Stimulated activated naive CD4-positive, alpha-beta T cell (primary cell): ENCODE results near the gene PTPRN2.
"Not testable (repeated sequence)": the region's sequence is repeated elsewhere in the genome, so short reads cannot be mapped to it uniquely, and the experiment has no call there.

Experiments used
- DNase-seq, 6 experiments: peaks; one replicate each; lab custom pipeline; 2025; lab: John Stamatoyannopoulos, UW

The PTPRN2 gene

DNA sequence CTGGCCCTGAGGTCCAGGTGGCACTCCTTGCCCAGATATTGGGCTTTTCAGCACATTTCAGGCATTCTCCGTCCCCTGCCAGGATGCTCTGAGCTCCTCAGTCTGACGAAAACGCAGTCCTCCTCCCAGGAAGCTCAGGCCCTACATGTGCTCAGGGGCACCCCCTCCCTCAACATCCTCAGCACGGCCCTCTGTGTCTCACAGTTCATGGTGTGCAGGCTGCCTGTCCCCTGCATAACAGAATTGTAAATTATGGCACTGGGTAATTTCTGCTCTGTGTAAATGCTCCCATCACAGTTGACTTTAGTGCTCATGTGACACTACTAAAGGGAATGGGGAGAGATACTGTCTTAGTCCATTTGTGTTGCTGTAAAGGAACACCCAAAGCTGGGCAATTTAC is 687.1 kb downstream of the PTPRN2 start:
- DNase-seq, result no peak

DNA sequence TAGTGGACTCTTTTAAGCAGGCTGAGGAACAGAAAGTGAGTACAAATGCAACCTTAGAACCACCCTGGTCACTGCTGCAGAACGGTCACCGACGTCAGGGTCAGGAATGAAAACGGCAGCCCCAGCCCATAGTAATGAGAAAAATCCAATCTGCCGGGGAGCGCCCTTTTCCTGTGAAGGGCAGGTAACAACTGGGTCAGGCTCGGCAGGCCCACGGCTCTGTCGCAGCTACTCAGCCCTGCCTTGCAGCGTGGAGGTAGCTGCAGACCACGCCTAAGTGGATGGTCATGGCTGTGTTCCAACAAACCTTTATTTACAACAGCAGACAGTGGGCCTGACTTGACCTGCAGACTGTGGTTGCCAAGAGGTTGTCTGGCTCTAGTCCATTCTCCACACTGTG is 687.6 kb downstream of the PTPRN2 start:
- no peak for DNase-seq

DNA sequence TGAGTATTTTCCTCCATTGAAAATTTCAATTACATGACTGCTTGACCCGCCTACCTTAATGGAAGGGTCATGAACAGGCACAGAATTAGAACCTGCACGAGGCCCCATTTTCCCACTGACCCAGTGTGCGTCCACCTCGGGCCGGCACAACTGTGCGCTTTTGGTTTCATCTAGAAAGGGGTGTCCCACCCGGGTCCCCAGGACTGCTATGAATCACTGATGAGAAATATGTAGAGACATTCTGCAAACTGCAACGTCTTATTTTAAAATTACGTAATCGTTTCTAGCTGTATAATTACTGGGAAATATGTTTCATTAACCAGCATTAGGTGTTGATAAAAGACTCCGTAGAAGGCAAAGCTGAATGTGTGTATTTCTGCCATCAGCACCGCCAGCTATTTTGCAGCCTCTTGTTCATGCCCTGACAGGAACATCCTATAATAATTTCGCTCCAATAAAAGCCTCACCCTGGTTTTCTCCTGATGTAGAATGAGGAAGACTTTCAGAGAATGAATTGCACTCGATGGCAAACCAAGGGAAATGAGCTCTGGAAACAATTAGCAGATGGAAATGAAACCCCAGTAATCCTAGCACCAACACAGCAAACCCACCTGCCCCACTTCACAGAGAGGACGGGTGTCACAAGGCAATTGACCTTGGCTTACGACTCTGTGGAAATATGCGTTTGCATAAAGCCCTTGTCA is 688.7 kb downstream of the PTPRN2 start:
- DNase-seq, result no peak

- no peak for DNase-seq
These were observed 689.4 kb downstream of the PTPRN2 start for GRCh38 chr7:157898261-157898660.

GRCh38 chr7:157897681-157898080 is 689.9 kb downstream of the PTPRN2 start:
- DNase-seq, result no peak

- DNase-seq, result no peak
These were observed 690.7 kb downstream of the PTPRN2 start for GRCh38 chr7:157896774-157897555.

- DNase-seq, result not testable (repeated sequence)
These were observed 691.3 kb downstream of the PTPRN2 start for GRCh38 chr7:157896376-157896675.

- no peak for DNase-seq
These were observed 691.9 kb downstream of the PTPRN2 start for GRCh38 chr7:157895520-157896375.

DNA sequence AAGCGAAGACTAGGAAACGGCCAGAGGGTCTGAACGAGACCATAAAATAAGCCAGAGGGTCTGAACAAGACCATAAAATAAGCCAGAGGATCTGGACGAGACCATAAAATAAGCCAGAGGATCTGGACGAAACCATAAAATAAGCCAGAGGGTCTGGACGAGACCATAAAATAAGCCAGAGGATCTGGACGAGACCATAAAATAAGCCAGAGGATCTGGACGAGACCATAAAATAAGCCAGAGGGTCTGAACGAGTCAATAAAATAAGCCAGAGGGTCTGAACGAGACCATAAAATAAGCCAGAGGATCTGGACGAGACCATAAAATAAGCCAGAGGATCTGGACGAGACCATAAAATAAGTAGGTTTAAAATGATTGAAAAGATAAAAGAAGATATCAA is 692.5 kb downstream of the PTPRN2 start:
- not testable (repeated sequence) for DNase-seq

GRCh38 chr7:157893535-157894044 is 694.0 kb downstream of the PTPRN2 start:
- no peak for DNase-seq

GRCh38 chr7:157892751-157893523 is 694.7 kb downstream of the PTPRN2 start:
- no peak for DNase-seq

DNA sequence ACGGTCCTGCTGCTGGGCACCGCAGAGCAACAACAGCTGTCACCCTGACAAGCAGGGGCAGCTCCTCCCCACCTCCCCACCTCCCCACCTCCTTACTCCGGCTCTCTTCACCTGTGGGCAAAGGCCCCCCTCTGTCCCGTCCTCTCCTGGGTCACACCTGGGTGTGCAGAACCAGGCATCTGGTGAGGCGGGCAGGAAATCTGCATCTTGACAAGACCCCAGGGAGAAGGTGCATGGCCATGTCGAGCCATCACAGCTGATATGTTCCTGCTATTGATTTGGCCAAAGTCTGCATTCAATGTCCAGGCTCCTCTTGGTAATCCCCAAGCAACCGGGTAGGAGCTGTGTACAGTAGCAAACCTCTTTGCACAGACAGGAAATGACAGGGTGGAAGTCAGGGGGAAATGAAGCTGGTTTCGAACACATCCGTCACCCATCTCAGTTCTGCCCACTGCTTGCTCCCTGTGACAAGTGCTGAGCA is 696.7 kb downstream of the PTPRN2 start:
- DNase-seq, result peak in 3 of 6 experiments; percentile 42 to 51 (median 46)

DNA sequence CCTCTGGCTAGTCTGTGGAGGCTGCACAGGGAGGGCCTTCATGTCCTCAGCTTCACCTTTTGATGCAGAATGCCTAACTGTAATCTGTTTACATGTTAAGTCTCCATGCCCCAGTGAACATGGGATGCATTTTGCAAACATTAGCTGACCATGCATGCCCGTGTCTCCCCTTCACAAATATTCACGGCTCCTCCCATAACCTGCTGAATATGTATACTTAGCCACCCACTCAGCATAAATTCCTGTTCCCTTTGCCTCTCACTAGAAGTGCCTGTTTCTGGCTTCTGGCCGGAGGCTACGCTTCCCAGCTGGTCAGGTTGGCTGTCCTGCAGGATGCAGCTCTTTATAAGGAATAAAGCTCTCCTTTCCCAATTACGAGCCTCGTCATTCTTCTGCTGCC is 698.1 kb downstream of the PTPRN2 start:
- no peak for DNase-seq

- no peak for DNase-seq
These were observed 699.0 kb downstream of the PTPRN2 start for GRCh38 chr7:157888579-157888978.

DNA sequence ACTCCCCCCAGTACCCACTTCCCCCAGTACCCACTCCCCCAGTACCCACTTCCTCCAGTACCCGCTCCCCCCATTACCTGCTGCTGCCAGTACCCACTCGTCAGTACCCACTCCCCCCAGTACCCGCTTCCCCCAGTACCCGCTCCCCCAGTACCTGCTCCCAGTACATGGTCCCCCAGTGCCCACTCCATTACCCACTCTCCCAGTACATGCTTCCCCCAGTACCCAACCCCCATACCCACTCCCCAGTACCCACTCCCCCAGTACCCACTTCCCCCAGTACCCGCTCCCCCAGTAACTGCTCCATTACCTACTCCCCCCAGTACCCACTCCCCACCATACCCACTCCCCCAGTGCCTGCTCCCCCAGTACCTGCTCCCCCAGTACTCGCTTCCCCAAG is 700.2 kb downstream of the PTPRN2 start:
- no peak for DNase-seq

DNA sequence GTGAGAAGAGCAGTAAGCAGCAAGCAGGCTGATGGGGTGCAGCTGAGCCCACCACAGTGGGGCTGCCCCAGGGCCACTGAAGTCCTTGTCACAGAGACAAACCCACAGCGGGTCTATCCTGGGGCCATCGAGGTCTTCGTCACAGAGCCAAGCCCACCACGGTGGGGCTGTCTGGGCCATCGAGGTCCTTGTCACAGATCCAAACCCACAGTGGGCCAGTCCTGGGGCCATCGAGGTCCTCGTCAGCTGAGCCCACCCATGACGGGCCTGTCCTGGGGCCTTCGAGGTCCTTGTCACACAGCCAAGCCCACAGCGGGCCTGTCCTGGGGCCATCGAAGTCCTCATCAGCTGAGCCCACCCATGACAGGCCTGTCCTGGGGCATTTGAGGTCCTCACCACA is 700.9 kb downstream of the PTPRN2 start:
- no peak for DNase-seq

DNA sequence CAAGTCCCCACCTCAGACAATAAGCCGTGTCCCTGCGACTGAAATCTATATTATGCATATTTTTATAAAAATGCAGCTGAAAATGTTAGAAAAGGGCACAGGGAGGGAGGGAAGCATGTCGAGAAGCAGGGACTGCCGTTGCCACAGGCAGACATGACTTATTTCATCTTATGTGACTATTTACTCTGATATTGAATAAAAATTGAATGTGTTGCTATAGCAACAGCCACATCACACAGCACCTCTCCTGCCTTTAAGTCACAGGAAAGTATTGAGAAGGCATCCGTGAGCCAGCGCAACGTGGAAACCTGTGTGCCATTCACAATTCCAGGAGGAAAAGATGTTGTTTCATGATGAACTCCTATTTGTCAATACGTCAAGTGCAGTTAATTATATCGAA is 701.4 kb downstream of the PTPRN2 start:
- DNase-seq, result peak in 3 of 6 experiments; percentile 29 to 41 (median 38)

GRCh38 chr7:157885140-157885539 is 702.5 kb downstream of the PTPRN2 start:
- DNase-seq, result no peak

DNA sequence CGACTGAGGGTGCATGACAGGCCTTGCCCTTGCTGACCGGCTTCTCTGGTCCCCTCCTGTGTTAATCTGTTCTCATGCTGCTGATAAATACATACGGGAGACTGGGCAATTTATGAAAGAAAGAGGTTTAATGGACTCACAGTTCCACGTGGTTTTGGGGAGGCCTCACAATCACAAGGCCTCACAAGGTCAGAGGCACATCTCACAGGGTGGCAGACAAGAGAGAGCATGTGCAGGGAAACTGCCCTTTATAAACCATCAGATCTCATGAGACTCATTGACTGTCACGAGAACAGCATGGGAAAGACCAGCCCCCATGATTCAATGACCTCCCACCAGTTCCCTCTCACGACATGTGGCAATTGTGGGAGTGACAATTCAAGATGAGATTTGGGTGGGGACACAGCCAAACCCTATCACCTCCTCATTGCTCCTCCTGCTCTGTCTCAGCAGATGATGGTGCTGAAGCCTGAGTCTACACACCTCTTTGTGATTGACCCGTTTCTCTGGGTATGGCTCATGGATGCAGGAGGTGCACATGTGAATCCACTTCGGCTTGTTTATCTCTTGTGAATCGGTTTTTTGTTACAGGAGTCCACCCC is 703.1 kb downstream of the PTPRN2 start:
- DNase-seq, result no peak

DNA sequence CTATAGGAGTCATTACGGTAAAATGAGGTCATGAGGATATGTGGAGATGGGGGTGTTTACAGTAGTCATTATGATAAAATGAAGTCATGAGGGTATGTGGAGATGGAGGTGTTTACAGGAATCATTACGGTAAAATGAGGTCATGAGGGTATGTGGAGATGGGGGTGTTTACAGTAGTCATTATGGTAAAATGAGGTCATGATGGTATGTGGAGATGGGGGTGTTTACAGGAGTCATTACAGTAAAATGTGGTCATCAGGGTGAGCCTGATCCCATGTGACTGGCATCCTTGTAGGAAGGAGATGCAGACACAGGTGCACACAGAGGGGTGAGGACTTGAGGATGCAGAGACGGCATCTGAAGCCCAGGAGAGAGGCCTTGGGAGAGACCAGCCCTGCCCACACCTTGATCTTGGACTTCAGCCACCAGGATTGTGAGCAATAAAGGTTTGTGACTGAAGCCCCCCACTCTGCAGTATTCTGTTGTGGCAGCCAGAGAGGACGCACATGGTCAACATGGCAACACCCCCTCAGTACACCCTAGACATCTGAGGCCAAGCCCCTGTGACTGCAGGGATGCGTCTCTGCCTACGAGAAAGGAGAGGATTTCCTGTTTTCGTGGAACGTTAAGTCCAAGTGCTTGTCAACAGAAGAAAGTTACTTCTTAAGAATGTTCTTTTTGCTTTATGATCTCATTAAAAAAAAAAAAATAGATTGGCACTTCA is 706.4 kb downstream of the PTPRN2 start:
- DNase-seq, result peak in 3 of 6 experiments; percentile 53 to 66 (median 61)
